Retina (tissue), 1 donor: Measurements from ENCODE around the gene RBM15B.
"Not testable (repeated sequence)": the region's sequence is repeated elsewhere in the genome, so short reads cannot be mapped to it uniquely, and the experiment has no call there.

Experiments used
- DNase-seq: peaks from one replicate; pipeline ENCODE4 v3.0.0-alpha.2; 2016

RBM15B gene

GRCh38 chr3:51378726-51379125 is 12.4 kb upstream of the RBM15B start:
- DNase-seq, result no peak

- no peak for DNase-seq
Measured at GRCh38 chr3:51379301-51379700, 11.8 kb upstream of the RBM15B start.

GRCh38 chr3:51379746-51380455 is 11.2 kb upstream of the RBM15B start:
- no peak for DNase-seq

- no peak for DNase-seq
Measured at GRCh38 chr3:51380601-51381332, 10.3 kb upstream of the RBM15B start.

GRCh38 chr3:51381333-51381705 is 9.8 kb upstream of the RBM15B start:
- DNase-seq, result no peak

- DNase-seq, result no peak
Measured at GRCh38 chr3:51382076-51382745, 8.9 kb upstream of the RBM15B start.

- no peak for DNase-seq
Measured at GRCh38 chr3:51382947-51383578, 8.0 kb upstream of the RBM15B start.

- DNase-seq, result no peak
Measured at GRCh38 chr3:51384055-51384725, 6.9 kb upstream of the RBM15B start.

- DNase-seq, result peak; percentile 96
Measured at GRCh38 chr3:51384726-51385473, 6.2 kb upstream of the RBM15B start, which contains the start of gene MANF. MANF (plus strand) TSS chr3:51385291; CDS start chr3:51385343, 52 bp downstream.

- peak; percentile 40 for DNase-seq
Measured at GRCh38 chr3:51385621-51386091, 5.4 kb upstream of the RBM15B start.

- no peak for DNase-seq
Measured at GRCh38 chr3:51386159-51386851, 4.8 kb upstream of the RBM15B start.

GRCh38 chr3:51386852-51387229 is 4.2 kb upstream of the RBM15B start:
- no peak for DNase-seq

GRCh38 chr3:51387281-51387680 is 3.8 kb upstream of the RBM15B start:
- not testable (repeated sequence) for DNase-seq

GRCh38 chr3:51388286-51389029 is 2.6 kb upstream of the RBM15B start:
- no peak for DNase-seq

GRCh38 chr3:51389423-51390183 is 1.5 kb upstream of the RBM15B start:
- peak; percentile 52 for DNase-seq

- DNase-seq, result peak; percentile 95
Measured at GRCh38 chr3:51390246-51391074, 625 bp upstream of the RBM15B start.

GRCh38 chr3:51391566-51392354 is 675 bp downstream of the RBM15B start:
- DNase-seq, result peak; percentile 74
